IMR-90 (cell line): ENCODE results near the gene GALC. TPM values are rescaled to one million over a fixed set of nuclear protein-coding genes. Genes with fewer than 3 reads are reported as not detected.

ENCODE experiments used
- ATAC-seq: fragments of 200-7000 bp; cut with Tn5 transposase; 2 replicates; pipeline ENCODE4 v1.9.1; 2020; ENCODE audit warnings: low read depth, mild to moderate bottlenecking, moderate library complexity
- BruUV-seq: library from RNA; stranded (reverse); fragments of 400-500 nt; replicated peaks from 2 replicates; lab custom pipeline; 2021; lab: Mats Ljungman, UMichigan
- CTCF ChIA-PET: fragments of 300-600 bp; formaldehyde crosslinking; extraction: SDS; loops from one replicate; lab custom pipeline; 2021; ENCODE audit warnings: antibody characterized with exemption; lab: Yijun Ruan, JAX
- POLR2A ChIA-PET: fragments of 300-600 bp; sonication (Branson Sonifier 250); formaldehyde crosslinking; loops from one replicate; lab custom pipeline; 2022; ENCODE audit warnings: antibody characterized with exemption; ENCODE audit not compliant: unreplicated experiment; lab: Charles Lee
- DNase-seq: peaks from one replicate; pipeline ENCODE4 v3.0.0; 2013
- H2AFZ ChIP-seq: replicated peaks from 2 replicates; pipeline ENCODE3; 2013; ENCODE audit warnings: low read length, mild to moderate bottlenecking; ENCODE audit not compliant: poor library complexity
- H2AK5ac ChIP-seq: 2 replicates; pipeline ENCODE4 v1.6.1; 2013; ENCODE audit warnings: low read depth, low read length, inconsistent platforms
- H2AK9ac ChIP-seq: replicated peaks from 2 replicates; pipeline ENCODE3; 2013; ENCODE audit warnings: mild to moderate bottlenecking, low read depth, low read length, moderate library complexity; ENCODE audit not compliant: poor library complexity
- H2BK120ac ChIP-seq: 2 replicates; pipeline ENCODE4 v1.6.1; 2013; ENCODE audit warnings: low read depth, low read length, inconsistent platforms
- H2BK15ac ChIP-seq: 3 replicates; pipeline ENCODE4 v1.6.1; 2013; ENCODE audit warnings: low read depth, low read length, inconsistent platforms
- H2BK20ac ChIP-seq: 2 replicates; pipeline ENCODE4 v1.6.1; 2013; ENCODE audit warnings: low read depth, mild to moderate bottlenecking, inconsistent platforms, low read length, moderate library complexity
- H2BK5ac ChIP-seq: 2 replicates; pipeline ENCODE4 v1.6.1; 2013; ENCODE audit warnings: mild to moderate bottlenecking, low read depth, low read length, inconsistent platforms; ENCODE audit not compliant: poor library complexity, severe bottlenecking
- H3K14ac ChIP-seq: replicated peaks from 2 replicates; pipeline ENCODE4 v1.6.1; 2013; ENCODE audit warnings: low read depth, low read length, inconsistent platforms
- H3K18ac ChIP-seq: 2 replicates; pipeline ENCODE4 v1.6.1; 2013; ENCODE audit warnings: low read depth, low read length, control low read depth
- H3K23ac ChIP-seq: 2 replicates; pipeline ENCODE4 v1.6.1; 2013; ENCODE audit warnings: low read depth, low read length, inconsistent platforms
- H3K27ac ChIP-seq: 2 replicates; pipeline ENCODE4 v1.5.1; 2013; ENCODE audit warnings: mild to moderate bottlenecking, control low read depth, low read length; ENCODE audit not compliant: insufficient read depth
- H3K27me3 ChIP-seq: 2 replicates; pipeline ENCODE4 v1.6.1; 2013; ENCODE audit warnings: low read length; ENCODE audit not compliant: control insufficient read depth, insufficient read depth
- H3K36me3 ChIP-seq: 2 replicates; pipeline ENCODE4 v1.6.1; 2013; ENCODE audit warnings: low read length, mixed read lengths; ENCODE audit not compliant: control insufficient read depth, insufficient read depth
- H3K4ac ChIP-seq: 2 replicates; pipeline ENCODE4 v1.6.1; 2013; ENCODE audit warnings: low read depth, low read length, inconsistent platforms
- H3K4me1 ChIP-seq: 2 replicates; pipeline ENCODE4 v1.6.1; 2013; ENCODE audit warnings: low read length, mixed read lengths; ENCODE audit not compliant: control insufficient read depth, insufficient read depth
- H3K4me2 ChIP-seq: 2 replicates; pipeline ENCODE4 v1.6.1; 2013; ENCODE audit warnings: low read depth, mild to moderate bottlenecking, control low read depth, low read length, moderate library complexity
- H3K4me3 ChIP-seq: 2 replicates; pipeline ENCODE4 v1.5.1; 2013; ENCODE audit warnings: low read depth, mild to moderate bottlenecking, control low read depth, low read length, moderate library complexity; ENCODE audit not compliant: insufficient read depth
- H3K56ac ChIP-seq: 2 replicates; pipeline ENCODE4 v1.6.1; 2013; ENCODE audit warnings: low read length, inconsistent platforms; ENCODE audit not compliant: insufficient read depth; ENCODE audit errors: extremely low read depth
- H3K79me1 ChIP-seq, 2 experiments: 2 replicates each; pipeline ENCODE4 v1.6.1; 2013; ENCODE audit warnings: low read length in 2 of 2, inconsistent platforms in 1 of 2, low read depth in 1 of 2
- H3K9ac ChIP-seq: 2 replicates; pipeline ENCODE4 v1.6.1; 2013; ENCODE audit warnings: low read depth, low read length, control low read depth
- H3K9me1 ChIP-seq: 2 replicates; pipeline ENCODE4 v1.6.1; 2013; ENCODE audit warnings: low read length, inconsistent platforms; ENCODE audit not compliant: insufficient read depth
- H3K9me3 ChIP-seq: 2 replicates; pipeline ENCODE4 v1.6.1; 2013; ENCODE audit warnings: low read length; ENCODE audit not compliant: control insufficient read depth, insufficient read depth
- H4K20me1 ChIP-seq: 2 replicates; pipeline ENCODE4 v1.6.1; 2013; ENCODE audit warnings: low read length, inconsistent platforms; ENCODE audit not compliant: insufficient read depth
- H4K5ac ChIP-seq: 2 replicates; pipeline ENCODE4 v1.6.1; 2013; ENCODE audit warnings: mild to moderate bottlenecking, low read depth, low read length, control low read depth
- H4K8ac ChIP-seq, 2 experiments: 2 replicates each; pipeline ENCODE4 v1.6.1; 2013; ENCODE audit warnings: low read depth in 2 of 2, low read length in 2 of 2, control low read depth in 1 of 2, inconsistent platforms in 1 of 2
- H4K91ac ChIP-seq: 2 replicates; pipeline ENCODE4 v1.6.1; 2013; ENCODE audit warnings: low read depth, low read length, inconsistent platforms; ENCODE audit not compliant: insufficient read depth
- MAZ ChIP-seq: IDR thresholded peaks from 2 replicates; pipeline ENCODE4 v1.6.1; 2012; ENCODE audit warnings: low read depth, mild to moderate bottlenecking, low read length, improper control_type of control experiment, moderate library complexity, borderline replicate concordance
- POLR2A ChIP-seq: IDR thresholded peaks from 2 replicates; pipeline ENCODE4 v1.6.1; 2012; ENCODE audit warnings: mild to moderate bottlenecking, low read depth, low read length
- RCOR1 ChIP-seq: IDR thresholded peaks from 2 replicates; pipeline ENCODE4 v1.6.1; 2012; ENCODE audit warnings: mild to moderate bottlenecking, low read length, improper control_type of control experiment; ENCODE audit not compliant: insufficient replicate concordance
- WGBS, 2 experiments: methylation state at CpG; one replicate each; pipeline versions ENCODE4 v1.1.5 to v1.1.7; 2013; ENCODE audit warnings: missing lambda C conversion rate in 2 of 2; ENCODE audit not compliant: insufficient read length in 1 of 2; ENCODE audit errors: extremely low coverage in 2 of 2; 5-methylcytosine and 5-hydroxymethylcytosine counted together
- dilution Hi-C: fragments of 300-500 bp; cut with HindIII; formaldehyde crosslinking; loops from one replicate; pipeline ENCODE4 v1.14.3; 2018; ENCODE audit warnings: low sequenced_read_pairs; ENCODE audit not compliant: unreplicated experiment
- in situ Hi-C: fragments of 300-500 bp; cut with MboI; formaldehyde crosslinking; loops from 3 replicates; pipeline ENCODE4 v1.14.3; 2019; ENCODE audit warnings: low sequenced_read_pairs, inconsistent platforms, mixed read lengths
- intact Hi-C: fragments of 100-400 bp; cut with micrococcal nuclease; formaldehyde crosslinking; loops from 2 replicates; pipeline ENCODE4 v1.10.0; 2022
- polyA plus RNA-seq, 3 experiments: library from polyadenylated mRNA; depleted of rRNA; stranded (reverse); fragments of >200 nt; gene quantifications; 2 replicates each; pipeline ENCODE4 v1.2.3, GENCODE V29; 2012; ENCODE audit warnings: low replicate concordance in 1 of 3
- total RNA-seq: library from RNA; depleted of rRNA; stranded (reverse); fragments of >200 nt; gene quantifications from 2 replicates; pipeline ENCODE4 v1.2.3, GENCODE V29; 2012

Gene GALC
- total and polyA plus RNA-seq, 2 of the 4 experiments (the other 2 are of a cell fraction): 6.3 to 7.9 TPM

GRCh38 chr14:87894920-87895319 is 98.1 kb downstream of the GALC start:
- POLR2A ChIA-PET: no interaction called here
- WGBS, 2 experiments: 30% methylated on average over 2 of the region's 6 CpGs; no CpG with 5 or more reads in 1 of the 2 experiments
- no peak overlapping the region for H3K14ac ChIP-seq
- no peaks in the 10 kb centered on the region for H3K27me3 ChIP-seq
- no peak overlapping the region for H2BK120ac ChIP-seq
- H3K79me1 ChIP-seq: no peaks in the 10 kb centered on the region
- no peak overlapping the region for H3K23ac ChIP-seq
- no peak overlapping the region for H2BK5ac ChIP-seq
- no peak overlapping the region for H3K27ac ChIP-seq
- no peak overlapping the region for H4K91ac ChIP-seq
- H4K20me1 ChIP-seq: no peaks in the 10 kb centered on the region
- H4K8ac ChIP-seq: no peak overlapping the region
- no peak overlapping the region for H4K5ac ChIP-seq
- no peak overlapping the region for H3K4me2 ChIP-seq
- no peaks in the 10 kb centered on the region for H3K9me3 ChIP-seq
- BruUV-seq: no TSS peak
- H3K36me3 ChIP-seq: no peaks in the 10 kb centered on the region
- DNase-seq (no peak), ATAC-seq (no peak)
- in situ Hi-C loops (no loop called here), dilution Hi-C loops (no loop called here), intact Hi-C loops (loop anchor here (10.0 kb wide), 1 partner anchor 1840 kb away; no protein-coding TSS in a partner anchor)
- H3K4me1 ChIP-seq: no peaks in the 10 kb centered on the region
- CTCF ChIA-PET: no interaction called here
- no peak overlapping the region for H2AFZ ChIP-seq
- no peak overlapping the region for H2BK20ac ChIP-seq
- no peak overlapping the region for H2AK9ac ChIP-seq
- H3K56ac ChIP-seq: no peak overlapping the region
- H3K4me3 ChIP-seq: no peak overlapping the region
- H3K4ac ChIP-seq: no peak overlapping the region
- no peak overlapping the region for H2AK5ac ChIP-seq
- no peak overlapping the region for H3K18ac ChIP-seq
- H2BK15ac ChIP-seq: no peak overlapping the region
- no peak overlapping the region for H3K9ac ChIP-seq
- H3K9me1 ChIP-seq: no peaks in the 10 kb centered on the region
- TF ChIP-seq RCOR1: no peak
- no peak for TF ChIP-seq POLR2A
- no peak for TF ChIP-seq MAZ
